Sigmoid colon (tissue), 4 donors: ENCODE results near the gene ANGPTL4.

ENCODE experiments used
- CTCF ChIP-seq, 4 experiments: fragments of 450-650 bp in 3 of 4; fragments of 200-600 bp in 1 of 4; IDR thresholded peaks; one replicate each; pipeline ENCODE4 v1.5.1; 2016 to 2019; ENCODE audit warnings: antibody characterized with exemption in 4 of 4, mild to moderate bottlenecking in 3 of 4, moderate library complexity in 2 of 4
- EP300 ChIP-seq, 4 donors: sonication (generic); formaldehyde crosslinking; IDR thresholded peaks; one replicate each; pipeline ENCODE4 v1.6.1; 2017; ENCODE audit warnings: antibody characterized with exemption in 4 of 4
- POLR2A ChIP-seq, 2 donors: fragments of 450-650 bp; IDR thresholded peaks; one replicate each; pipeline ENCODE4 v1.6.1; 2016; ENCODE audit warnings: antibody characterized with exemption in 2 of 2, mild to moderate bottlenecking in 2 of 2, moderate library complexity in 2 of 2
- POLR2AphosphoS5 ChIP-seq, 4 donors: sonication (generic); formaldehyde crosslinking; IDR thresholded peaks; one replicate each; pipeline ENCODE4 v1.6.1; 2017; ENCODE audit warnings: antibody characterized with exemption in 4 of 4

- TF ChIP-seq CTCF (IDR thresholded peaks at IDR 0.05) (no peak), EP300 (IDR thresholded peaks at IDR 0.05) (no peak), POLR2A (IDR thresholded peaks at IDR 0.05) (no peak), POLR2AphosphoS5 (IDR thresholded peaks at IDR 0.05) (no peak)
Measured at GRCh38 chr19:8322638-8322997, 41.3 kb upstream of the ANGPTL4 start.
